ENCODE data around the gene UBE2L5.

UBE2L5 gene

GRCh38 chr13:30422054-30422839 lies at the start of gene UBE2L5:
Gene UBE2L5, plus strand, starts transcription at chr13:30422493. Its CDS starts 5,498 bp downstream, at chr13:30427991.
- peak; percentile 73 for DNase-seq

DNA sequence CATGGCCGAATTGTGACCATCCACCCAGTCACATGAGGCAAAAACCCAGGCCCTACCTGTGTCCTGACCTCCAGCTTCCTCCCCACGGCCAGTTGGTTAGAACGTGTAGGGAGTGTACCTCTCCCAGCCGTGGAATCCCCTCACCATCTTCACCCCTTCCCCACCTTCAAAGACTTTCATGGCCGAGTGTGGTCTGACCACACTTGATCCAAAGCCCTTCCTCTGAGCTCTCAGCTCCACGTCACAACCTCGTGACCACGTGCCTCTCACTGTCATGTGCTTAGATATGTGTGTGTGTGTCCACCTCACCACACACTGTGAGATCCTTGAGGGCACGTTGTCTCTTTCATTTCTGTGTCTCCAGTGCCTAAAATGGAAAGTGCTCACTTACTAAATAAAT lies 48.6 kb upstream of the UBE2L5 start:
- DNase-seq = no peak

- DNase-seq = no peak
Measured at GRCh38 chr13:30375265-30375835, 46.9 kb upstream of the UBE2L5 start.

DNA sequence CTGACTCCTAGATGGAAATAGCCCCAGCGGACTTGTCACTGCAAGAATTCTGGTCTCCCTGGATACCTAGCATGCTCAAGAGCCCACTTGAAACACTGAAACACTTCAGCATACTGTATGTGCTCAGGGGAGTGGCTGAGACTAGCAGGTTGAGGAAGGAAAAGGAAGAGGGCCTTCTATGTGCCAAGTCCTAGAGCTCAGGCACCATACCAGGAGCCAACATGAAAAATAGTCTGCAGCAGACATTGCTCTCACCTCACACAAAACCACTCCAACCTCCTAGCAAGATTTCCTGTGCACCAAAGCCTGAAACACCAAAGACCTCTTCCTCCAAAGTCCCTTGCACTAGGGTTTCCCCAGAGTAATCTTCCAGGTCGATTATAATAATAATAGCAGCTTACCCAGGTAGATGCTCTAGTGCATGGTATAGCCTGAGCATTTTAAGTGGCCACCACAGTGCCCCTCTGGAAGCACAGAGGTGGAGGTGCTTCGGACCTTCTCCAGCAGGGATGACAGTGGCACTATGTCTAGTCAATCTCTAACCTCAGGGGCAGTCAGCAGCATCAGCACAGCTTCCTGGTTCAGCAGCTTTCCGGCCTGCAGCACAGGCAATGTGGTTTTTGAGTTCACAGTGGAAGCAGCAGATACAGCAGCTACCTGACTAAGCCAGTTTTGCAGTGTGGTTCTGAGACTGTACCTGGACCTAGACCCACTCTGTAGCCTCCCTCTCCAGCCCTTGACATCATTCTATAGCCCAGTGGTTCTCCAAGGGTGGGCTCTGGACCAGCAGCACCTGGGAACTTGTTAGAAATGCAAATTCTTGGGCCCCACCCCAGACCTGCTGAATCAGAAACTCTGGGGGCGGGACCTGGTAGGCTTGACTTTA lies 45.6 kb upstream of the UBE2L5 start:
- DNase-seq = no peak

- no peak for DNase-seq
Measured at GRCh38 chr13:30377312-30377685, 45.0 kb upstream of the UBE2L5 start.

DNA sequence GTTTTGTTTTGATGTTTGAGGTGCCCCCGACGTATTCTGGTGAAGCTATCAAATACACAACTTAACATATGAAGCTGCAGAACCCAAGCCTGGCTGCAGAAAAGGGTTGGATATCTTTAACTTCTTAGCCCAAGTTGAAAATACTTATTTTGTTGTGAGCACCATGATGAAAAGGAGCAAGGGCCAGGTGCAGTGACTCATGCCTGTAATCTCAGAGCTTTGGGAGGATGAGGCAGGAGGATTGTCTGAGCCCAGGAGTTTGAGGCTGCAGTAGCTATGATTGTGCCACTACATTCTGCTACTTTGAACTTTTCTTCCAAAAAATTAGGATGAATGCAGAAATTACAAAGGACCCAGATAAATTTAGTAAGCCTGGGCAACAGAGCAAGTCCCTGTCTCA lies 44.1 kb upstream of the UBE2L5 start:
- no peak for DNase-seq

DNA sequence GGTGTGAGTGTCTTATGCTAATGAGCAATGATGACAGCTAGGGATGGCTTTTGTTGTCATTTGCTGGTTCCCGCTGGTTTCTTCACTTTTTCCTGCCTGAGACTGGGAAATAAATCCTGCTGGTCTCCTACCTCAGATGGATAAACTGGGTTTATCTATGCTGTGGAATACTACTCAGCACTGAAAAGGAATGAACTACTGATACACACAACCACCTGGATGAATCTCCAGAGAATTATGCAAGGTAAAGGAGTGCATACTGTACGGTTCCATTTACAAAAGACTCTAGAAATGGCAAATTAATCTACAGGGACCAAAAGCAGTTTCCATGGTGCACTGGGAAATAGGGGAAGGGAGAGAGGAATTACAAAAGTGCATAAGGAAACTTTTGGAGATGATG lies 41.2 kb upstream of the UBE2L5 start:
- no peak for DNase-seq

DNA sequence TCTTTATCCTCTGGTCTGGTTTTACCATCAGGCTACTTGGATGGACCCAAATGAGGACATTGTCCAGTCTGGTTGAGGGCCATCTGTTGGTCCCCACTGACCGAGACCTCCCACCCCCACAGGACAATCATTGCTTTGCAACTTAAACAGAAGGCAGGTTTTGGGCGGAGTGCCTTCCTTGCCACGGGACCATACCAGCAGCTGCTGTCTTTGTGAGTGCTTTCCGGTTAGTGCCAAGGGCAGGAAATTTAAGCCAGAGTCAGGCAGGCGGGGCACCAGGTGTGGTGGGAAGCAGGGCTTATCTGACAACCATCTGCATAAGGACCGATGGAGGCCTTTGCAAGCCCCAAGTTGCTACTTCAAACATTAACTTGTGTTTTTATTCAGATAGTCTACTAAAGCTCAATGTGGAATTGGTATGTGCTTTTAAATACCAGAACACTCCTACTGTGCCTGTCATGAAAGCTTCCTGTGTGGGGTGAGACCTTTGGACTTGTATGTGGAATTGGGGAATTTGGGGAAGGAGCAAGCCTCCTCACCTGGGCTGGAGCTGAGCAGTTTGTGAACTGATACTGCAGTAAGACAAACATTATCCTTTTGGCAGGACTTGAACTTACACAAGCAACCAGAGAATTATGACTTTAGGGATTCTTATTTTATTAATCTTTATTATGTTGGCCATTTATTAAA lies 39.3 kb upstream of the UBE2L5 start:
- DNase-seq = no peak

DNA sequence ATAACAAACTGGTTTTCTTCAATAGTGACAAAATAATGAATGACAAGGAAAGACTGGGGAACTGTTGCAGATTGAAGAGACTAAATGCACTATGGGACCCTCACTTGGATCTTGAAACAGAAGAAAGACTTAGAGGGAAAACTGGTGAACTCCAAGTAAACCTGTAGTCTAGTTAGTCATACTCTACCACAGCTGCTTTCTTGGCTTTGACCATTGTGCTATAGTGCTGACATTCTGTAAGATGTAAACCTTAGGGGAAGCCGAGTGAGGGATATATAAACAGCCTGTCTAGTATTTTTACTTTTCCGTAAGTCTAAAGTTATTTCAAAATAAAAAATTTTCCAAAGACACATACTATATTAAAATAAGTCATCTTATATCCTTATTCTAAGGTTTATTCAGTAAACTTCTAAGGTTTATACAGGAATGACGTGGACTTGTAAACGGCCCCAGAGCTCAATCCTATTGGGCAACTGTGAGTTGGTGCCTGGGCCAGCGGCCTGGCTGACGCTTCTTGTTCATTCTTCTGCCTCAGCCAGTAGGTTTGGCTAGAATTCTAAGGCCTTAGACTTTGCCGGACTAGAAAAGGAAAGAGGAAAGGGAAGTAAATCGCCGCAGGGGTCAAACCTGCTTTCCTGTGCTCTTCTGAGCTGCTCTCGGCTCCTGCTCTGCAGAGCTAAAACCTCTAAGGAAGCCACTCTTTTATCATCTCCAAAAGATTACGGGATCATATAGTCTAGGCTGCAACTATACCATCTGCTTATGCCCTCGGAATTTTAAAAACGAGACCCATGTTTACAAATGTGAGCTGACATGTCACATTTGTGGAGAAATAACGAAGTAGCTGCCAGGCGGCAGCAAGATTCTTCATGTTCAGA lies 33.6 kb upstream of the UBE2L5 start:
- no peak for DNase-seq

GRCh38 chr13:30391956-30392680 lies 30.2 kb upstream of the UBE2L5 start:
- DNase-seq = no peak

DNA sequence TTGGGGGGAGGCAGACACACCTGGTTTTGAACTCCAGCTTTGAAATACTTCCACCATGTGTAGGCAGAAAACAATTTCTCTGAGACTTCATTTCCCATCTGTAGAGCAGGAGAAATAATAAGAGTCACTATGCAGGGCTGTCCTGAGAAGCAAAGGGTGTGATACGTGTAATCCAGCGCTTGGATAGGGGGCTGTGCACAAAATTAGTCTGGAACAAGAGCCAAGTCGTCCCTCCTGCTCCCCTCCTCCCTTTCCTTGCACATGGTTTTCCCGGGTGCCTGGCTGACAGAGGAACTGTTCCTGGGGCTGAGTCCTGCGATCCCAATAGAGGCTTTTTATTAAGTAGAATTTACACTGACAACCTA lies 29.6 kb upstream of the UBE2L5 start:
- no peak for DNase-seq

DNA sequence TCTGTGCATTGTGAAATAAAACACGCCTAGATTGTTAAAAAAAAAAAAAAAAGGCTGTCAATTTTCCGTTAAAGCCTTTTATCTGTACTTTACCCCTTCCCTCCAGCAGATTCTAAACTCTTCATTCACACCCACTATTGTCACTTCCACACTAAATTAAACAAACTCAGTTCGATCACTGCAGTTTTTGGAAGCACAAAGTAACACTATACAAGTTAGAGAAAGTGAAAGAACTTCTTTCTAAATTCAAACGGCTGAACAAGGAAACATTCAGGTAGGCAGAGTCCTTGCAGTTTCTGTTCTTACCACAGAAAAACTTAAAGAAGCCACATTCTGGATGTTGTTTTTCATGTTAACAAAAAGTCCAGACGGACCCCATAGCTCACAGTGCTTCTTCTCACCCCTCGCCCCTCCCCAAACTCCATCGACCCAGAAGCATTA lies 27.5 kb upstream of the UBE2L5 start:
- peak; percentile 41 for DNase-seq

- DNase-seq = peak; percentile 92
Measured at GRCh38 chr13:30395192-30396158, 26.8 kb upstream of the UBE2L5 start.

- no peak for DNase-seq
Measured at GRCh38 chr13:30396434-30397075, 25.7 kb upstream of the UBE2L5 start.

- no peak for DNase-seq
Measured at GRCh38 chr13:30398601-30399072, 23.7 kb upstream of the UBE2L5 start.

GRCh38 chr13:30400376-30400775 lies 21.9 kb upstream of the UBE2L5 start:
- DNase-seq = no peak

DNA sequence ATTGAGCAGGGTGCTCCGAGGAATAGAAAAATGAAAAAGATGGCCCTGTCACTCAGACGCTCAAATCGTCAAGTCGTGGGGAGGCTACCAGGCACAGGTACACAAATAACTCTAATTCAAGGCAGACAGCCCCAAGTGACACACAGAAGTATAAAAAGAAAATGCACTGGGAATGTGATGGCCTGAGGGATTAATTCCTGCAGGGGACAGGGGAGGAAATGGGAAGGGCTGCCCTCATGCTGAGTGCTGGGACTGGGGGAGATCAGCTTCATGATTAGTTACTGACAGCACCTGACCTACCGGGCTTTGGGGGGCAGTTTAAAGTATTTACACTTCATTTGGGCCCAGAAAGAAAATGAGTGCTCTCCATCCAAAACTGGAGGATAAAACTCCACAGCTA lies 20.9 kb upstream of the UBE2L5 start:
- DNase-seq = no peak

- DNase-seq = no peak
Measured at GRCh38 chr13:30403456-30403855, 18.8 kb upstream of the UBE2L5 start.

DNA sequence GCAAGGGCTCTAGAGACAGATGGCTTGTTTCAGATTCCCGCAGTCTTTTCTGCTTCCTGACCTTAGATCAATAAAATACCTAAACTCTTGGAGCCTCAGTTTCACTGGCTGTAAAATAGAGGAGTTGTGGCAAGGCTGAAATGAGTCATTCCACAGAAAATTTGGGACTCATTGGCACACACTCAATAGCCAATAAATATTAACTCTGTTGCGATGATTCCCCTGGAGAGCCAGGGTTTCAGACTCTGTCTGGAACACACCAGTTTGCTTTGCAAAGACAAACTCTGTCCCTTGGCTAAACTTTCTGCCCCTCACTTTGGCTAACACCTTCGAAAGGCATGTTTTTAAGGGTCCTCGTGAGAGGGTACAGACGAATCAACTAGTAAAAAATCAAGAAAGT lies 18.1 kb upstream of the UBE2L5 start:
- DNase-seq = no peak

Data from midbrain (tissue), 1 donor.